GM19438 (cell line): ENCODE results near the gene AKR1C8.
"Not testable (repeated sequence)": the region's sequence is repeated elsewhere in the genome, so short reads cannot be mapped to it uniquely, and the experiment has no call there.

ENCODE experiments used
- ATAC-seq: cut with Tn5 transposase; IDR thresholded peaks from one replicate; pipeline ENCODE4 v1.9.1; 2021; ENCODE audit warnings: low read depth; ENCODE audit not compliant: unreplicated experiment

The AKR1C8 gene

DNA sequence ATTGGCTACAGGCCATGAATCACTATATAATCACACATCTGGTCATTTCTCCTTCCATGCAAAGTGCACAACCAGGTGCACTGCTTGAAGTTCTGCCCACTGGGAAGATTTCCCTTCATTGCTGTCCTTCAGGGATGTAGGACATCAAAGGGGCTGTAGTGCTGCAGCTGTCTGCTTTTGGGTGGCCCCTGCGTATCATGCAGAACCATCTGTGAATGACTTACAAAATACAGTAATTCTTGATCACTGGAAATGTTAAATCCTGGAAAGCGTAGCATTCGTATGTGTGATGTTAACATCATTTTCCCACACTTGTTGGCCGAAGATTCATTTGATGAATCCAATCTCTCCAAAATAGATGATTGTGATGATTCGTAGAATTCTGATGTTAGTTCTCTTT is 68.3 kb downstream of the AKR1C8 start:
- ATAC-seq = no peak

DNA sequence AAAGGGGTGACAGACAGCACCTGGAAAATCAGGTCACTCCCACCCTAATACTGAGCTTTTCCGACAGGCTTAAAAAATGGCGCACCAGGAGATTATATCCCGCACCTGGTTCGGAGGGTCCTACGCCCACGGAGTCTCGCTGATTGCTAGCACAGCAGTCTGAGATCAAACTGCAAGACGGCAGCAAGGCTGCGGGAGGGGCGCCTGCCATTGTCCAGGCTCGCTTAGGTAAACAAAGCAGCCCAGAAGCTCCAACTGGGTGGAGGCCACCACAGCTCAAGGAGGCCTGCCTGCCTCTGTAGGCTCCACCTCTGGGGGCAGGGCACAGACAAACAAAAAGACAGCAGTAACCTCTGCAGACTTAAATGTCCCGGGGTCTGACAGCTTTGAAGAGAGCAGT is 75.1 kb downstream of the AKR1C8 start:
- ATAC-seq = not testable (repeated sequence)

DNA sequence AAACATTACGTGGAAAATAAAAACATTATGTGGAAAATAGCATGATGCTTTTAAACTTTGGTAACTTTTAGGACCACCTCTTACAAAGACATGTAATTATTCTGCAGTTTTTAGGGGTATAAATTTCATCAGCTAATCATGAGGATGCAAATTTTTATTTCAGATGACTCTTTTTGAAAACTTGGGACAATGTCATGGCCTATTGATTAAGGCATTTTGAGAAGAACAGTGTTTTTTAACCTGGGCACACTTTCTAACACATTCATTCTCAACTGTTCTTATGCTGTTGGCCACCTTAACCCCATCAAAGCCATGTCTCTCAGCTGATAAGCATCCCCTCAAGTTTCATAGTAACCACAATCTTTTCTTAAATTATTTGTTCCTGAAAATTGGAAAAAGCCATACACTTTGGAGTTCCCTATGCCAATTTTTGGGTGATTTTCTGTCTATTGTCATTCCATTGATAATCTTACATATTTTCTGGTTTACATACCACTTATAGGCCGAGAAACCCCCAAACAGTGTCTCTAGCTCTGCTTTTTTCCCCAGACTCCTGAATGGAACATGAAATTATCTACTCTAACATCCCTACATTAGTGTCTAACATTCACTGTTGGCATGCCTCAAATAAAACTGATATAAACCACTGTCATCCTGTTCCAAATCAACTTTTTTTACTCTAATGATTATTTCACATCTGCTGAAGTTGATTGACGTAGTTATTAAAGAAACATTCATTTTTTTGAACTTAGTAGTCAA is 76.1 kb downstream of the AKR1C8 start:
- ATAC-seq = no peak

DNA sequence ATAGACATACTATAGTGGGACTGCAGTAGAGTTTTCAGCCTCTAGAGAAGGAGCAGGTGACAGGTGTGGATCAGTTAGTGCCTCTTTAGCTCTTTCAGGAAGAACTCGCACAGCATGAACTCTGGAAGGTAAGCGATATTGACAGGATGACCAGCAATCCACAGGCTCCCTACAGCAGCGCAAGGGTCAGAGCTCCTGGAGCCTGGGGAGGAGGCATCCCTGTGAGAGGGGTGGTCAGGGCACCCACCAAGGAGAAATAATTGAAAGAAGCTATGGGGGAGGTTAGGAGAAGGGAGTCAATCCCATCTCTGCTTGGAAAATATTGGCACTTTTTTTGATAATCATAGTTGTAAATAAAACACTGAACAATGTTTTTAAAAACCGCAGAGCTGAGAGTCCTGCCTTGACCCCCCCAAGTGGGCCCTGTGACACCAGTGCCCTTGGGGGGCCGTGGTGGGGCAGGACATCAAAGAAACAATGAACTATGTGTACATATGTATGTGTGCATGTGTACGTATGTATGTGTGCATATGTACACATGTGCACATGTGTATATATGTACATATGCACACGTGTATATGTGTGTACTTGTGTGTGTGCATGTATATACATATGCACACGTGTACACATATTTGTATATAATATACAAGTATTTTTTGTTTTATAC is 77.0 kb downstream of the AKR1C8 start:
- ATAC-seq = no peak

DNA sequence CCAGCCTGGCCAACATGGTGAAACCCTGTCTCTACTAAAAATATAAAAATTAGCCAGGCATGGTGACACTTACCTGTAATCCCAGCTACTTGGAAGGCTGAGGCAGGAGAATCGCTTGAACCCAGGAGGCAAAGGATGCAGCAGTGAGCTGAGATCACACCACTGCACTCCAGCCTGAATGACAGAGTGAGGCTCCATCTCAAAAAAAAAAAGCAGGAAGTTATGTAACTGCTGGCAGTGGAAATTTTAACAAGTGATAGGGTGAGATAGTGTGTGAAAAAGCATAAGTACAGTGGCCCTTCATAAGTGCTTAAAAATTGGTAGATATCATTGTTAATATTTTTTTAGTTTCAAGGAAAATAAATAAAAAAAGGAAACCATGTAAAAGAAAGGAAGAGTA is 78.4 kb downstream of the AKR1C8 start:
- no peak for ATAC-seq

DNA sequence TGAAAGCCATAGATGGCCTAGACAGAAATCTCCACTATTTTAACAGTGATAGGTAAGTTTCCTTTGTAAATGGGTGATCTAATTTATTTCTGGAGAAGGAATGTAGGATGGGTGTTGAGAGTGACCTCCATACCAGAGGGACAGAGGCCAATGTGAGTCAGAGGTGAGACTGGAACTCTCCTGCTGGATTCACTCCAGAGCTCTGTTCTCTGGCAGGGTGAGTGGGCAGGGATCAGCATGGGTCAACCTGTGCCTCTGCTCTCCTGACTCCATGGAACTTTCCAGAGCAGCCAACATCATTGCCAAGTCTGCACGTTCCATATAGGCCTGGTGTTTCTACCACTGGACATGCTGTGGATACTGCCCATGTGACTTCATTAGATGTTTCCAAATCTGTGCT is 79.3 kb downstream of the AKR1C8 start:
- ATAC-seq = no peak
